Stimulated activated CD8-positive, alpha-beta memory T cell treated with anti-CD3 and anti-CD28 coated beads, Interleukin-2, amount 100 ng/mL, for 48 hours (primary cell): ENCODE data around the gene ZNF334.

Source experiments
- DNase-seq, 2 donors: peaks; one replicate each; pipeline ENCODE4 v3.0.0-alpha.2; 2020; ENCODE audit warnings: low read depth in 2 of 2

Gene ZNF334

DNA sequence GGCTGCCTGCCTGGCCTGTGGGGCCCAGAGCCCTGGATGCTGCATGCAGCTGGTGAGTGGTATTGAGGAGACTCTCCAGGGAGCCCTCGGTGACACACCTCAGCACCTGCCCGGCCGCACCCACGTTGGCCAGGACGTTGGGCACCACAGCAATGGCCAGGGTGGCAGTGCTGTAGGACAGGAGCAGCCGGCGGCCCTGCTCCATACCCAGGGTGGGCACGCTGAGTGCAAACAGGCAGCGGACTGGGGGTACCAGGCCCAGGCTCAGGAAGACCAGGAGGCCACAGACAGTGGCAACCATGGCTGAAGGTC lies 32.4 kb upstream of the ZNF334 start:
- no peak for DNase-seq

DNA sequence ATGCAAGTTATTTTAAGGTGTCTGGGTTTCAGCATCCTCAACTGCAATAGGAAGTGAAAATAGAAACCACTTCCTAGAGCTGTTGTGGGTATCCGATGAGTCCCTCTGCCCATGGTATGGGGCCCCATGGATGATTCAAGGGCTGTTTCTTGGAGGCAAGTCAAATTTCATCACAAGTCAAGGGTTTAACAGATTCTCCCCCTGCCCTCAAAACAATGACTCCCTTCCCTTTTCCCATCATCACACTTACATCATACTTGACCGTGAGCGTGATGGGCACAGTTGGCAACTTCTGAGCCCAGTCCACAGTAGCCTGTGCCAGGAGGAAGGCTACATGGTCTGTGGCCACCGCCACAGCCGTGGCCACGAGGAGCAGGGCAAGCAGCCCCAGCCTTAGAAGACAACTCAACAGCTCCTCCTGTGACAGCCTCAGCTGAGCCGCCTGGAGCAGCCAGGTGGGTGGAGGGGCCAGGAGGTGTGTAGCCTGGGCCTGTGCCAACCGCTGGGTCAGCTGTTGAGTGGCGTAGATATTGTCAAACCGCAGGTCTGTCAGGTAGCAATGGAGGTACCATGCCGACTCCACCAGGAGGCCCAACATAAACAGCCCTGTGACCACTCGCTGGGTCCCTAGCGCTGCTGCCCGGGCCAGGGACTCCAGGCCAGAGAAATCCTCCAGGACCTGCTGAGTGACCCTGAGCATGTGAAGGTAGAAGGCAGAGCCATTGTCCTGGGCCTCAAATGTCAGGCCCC lies 31.9 kb upstream of the ZNF334 start:
- peak in 1 of 2 donors; percentile 23 for DNase-seq

DNA sequence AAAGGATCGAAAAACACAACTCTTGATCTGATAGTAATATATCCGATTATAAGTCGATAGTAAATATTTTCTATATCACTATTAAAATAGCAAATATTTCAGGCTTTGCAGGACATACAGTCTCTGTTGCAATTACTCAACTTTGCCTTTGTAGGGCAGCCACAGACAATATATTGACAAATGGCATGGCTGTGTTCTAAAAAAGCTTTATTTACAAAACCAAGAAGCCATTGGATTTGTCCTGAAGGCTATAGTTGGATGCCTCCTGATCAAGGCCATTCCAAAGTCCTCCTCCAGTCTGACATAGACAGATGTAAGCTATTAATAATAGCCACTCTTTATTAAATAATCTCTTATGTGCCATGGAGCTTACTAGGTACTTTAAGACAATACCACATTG lies 31.2 kb upstream of the ZNF334 start:
- no peak for DNase-seq

DNA sequence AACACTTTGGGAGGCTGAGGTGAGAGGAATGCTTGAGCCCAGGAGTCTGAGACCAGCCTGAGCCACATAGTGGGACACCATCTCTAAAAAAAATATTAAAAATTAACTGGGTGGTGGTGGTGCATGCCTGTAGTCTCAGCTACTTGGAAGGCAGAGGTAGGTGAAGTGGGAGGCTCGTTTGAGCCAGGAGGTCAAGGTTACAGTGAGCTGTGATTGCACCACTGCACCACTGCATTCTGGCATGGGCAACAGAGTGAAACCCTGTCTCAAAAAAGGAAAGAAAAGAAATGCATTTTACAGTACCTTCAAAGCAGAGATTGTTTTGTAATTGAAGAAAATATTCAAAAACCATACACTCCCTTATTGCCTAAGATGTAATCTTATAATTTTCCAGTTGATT lies 30.6 kb upstream of the ZNF334 start:
- no peak for DNase-seq

DNA sequence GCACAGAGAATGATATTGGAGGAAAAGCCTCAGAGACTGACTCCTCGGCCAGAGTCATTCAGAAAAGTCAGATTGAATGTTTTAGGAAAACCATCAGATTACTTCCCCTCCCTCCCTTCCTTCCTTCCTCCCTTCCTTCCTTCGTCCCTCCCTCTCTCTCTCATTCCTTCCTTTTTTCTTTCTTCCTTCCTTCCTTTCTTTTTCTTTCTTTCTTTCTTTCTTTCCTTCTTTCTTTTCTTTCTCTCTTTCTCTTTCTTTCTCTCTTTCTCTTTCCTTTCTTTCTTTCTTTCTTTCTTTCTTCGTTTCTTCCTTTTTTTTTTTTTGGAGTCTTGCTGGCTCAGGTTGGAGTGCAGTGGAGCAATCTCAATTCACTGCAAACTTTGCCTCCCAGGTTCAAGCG lies 29.7 kb upstream of the ZNF334 start:
- no peak for DNase-seq

DNA sequence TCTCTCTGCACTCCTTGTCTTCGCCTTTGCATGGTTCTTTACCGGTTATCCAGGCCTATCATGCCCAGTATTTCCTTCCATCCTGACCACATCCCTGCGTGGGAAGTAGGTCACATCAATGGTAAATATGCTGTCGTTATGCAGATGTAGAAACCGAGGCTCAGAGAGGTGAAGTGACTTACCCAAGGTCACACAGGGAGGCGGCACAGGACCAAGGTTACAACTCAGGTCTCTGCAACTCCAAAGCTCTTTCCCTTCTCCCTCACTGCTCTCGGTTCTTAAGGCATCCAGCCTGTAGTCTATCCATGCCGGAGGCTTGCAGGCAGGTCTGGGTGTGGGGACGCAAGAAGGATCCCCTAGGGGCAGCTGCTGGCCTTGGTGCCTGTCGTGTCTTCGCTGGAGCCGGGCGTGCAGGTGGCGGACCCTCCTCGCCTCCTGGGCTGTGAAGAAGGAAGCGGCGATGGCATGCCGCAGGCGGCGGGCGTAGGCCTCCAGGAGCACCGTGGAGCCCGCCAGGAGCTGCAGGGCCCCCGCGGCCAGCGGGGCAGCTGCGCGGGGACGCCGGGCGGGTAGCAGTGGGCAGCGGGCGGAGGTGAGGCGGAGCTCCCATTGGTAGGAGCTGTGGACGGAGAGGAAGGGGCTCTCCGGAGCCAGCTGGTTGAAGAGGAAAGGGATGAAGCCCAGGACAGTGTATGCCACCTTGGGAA lies 28.0 kb upstream of the ZNF334 start:
- DNase-seq: no peak

DNA sequence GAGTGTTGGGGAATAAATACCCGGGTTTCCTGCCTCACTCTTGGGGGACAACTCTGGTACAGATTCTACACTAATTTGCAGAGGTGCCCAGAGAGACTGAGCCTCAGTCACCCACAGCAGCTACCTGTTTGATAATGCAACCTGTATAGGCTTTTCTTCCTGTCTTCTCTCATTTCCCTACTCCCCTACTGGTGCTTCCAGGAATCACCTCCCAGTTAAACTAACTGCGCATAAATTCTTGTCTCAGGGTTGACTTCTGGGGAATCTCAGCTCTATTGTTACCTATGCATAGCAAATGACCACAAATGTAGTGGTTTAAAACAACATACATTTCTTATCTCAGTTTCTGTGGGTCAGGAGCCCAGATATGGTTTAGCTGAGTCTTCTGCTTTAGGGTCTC lies 25.8 kb upstream of the ZNF334 start:
- DNase-seq: no peak

DNA sequence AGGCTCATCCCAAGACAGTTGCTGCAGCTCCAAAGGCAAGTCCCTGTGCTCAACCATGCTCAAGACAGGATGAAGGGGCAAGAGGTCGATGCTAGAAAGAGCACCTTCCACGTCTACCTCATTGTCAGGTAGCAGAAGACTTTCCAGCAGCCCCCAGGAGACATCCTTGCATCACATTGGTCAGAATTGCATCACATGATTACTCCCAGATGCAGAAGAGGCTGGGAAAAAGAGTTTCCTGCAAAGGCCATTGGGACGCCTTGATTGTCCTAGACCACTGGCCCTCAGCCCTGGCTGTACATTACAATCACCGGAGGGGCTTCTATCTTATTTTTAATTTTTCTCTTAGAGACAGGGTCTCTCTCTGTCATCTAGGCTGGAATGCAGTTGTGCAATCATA lies 17.3 kb upstream of the ZNF334 start:
- DNase-seq: no peak

DNA sequence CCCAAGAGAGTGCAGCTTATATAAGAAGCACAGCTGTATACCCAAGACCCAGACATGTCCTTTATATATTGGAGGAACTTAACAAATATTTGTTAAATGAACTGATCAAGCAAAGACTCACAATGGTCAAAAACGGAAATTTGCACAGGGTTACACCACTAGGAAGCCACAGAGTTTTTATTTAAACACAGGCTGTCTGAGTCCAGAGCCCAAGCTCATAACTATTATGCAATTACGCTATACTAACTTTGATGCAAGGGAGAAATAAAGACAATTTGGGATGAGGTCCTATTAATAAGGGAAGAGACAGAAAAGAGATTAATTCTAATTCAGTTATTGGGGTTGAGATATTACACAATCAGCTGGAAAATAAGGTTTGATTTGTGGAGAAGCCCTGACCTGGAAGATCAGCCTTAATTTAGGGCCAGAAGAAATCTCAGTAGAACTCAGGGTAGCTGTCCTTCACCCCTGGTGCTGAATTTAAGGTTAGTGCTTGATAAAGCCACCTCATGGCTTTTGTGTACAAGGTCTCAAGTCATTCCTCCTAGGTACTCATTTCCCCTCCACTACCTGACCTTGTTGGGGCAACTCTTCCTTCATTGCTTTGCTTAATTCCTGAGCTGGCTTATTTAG lies 10.5 kb upstream of the ZNF334 start:
- DNase-seq: no peak

DNA sequence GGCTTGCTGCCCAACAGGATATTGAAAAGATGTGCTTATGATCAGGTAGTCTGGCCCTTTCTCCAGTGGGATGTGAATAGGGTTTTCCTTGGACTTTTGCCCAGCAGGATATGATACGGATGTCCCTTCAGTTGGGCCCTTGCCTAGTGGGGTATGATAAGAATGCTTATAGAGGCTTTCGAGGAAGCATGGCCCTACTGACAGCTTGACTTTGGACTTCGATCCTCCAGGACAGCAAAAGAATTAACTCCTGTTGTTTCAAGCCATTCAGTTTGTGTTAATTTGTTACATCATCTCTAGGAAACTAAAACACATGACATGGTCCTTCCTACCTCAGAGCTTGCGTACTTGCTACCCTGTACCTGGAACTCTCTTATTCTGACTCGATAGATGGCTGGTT lies 9.7 kb upstream of the ZNF334 start:
- DNase-seq: no peak

DNA sequence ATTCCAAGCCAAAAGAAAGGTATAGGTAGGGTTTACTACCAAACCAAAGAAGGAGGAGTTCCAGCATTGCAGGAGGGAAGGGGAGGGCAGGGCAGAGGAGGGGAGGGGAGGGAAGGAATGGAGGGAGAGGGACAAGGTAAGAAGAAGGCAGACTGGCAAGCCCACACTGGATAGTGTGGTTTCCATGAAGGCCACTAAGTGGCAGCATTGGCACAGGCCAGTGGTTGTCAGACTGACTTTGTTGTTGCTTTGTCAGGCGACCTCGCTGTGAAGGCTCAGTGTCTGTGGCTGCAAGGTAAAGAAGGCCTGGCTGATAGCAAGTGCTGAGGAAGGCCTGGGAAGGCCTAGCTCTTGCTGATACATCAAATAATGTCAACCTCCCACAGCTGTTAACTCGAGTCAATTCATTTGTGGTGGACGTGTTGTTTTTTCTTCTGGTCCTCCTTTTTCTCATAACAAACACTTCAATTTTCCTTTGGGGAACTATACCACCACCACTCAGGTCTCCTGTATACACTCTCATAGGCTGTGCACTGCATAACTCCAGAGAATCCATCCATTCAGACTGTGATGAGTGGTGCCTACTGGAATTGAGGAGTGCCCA lies 7.7 kb upstream of the ZNF334 start:
- peak; percentile 8 to 17 for DNase-seq

DNA sequence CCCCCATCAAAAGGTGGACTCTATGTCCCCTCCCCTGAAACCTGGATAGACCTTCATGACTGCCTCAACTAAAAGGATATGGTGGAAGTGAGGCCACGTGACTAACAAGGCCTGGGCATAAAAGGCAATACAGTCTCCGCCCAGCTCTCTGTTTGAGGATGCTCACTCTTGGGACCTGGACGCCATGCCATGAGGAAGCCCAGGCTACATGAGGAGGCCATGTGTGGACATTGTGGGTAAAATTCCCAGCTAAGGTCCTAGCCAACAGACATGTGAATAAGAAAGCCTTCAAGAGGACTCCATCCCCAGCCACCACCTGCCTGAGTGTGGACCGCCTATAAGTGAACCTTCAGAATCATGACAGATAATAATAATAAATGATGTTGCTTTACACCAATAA lies 7.2 kb upstream of the ZNF334 start:
- DNase-seq: no peak

DNA sequence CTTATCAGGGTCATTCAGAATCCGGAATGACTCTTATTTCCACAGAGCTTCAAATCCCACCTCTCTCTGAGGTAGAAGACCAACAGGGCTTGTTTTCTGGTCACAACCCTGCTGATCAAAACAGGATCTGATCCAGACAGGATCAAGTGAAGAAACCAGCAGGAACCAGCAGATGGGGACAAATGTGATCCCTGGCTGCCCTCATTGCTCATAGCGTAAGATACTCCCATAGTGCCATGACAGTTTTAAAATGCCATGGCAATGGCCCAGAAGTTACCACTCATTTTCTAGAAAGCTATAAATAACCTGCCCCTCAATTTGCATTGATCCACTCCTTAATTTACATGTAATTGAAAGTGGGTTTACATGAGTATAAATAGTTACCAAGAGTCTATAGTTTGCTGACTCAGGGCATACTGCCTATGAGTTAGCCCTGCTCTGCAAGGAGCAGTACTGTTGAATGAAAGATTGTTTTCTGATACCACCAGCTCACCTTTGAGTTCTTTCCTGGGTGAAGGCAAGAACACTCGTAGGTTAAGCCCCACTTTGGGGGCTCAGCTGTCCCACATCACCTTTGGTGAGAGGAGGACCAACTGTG lies 6.2 kb upstream of the ZNF334 start:
- DNase-seq: no peak

DNA sequence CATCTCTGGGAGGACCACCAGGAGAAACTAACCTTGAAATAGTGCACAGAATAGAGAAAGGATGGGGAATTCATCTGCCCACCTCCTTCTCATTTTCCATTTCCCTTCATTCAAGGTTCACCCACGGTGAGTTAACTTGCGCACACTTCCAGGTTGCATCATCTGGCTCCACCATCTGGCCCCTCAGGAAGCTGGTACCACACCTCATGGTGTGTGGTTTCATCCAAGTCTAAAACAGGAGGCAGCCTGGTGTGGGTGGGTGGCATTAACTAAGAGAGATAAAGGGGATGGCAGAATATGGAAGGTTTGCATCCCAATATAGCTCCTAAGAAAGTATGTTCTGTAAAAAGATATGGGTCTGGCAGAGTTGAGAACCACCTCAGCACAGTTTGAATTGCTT lies 3.8 kb downstream of the ZNF334 start:
- no peak for DNase-seq

DNA sequence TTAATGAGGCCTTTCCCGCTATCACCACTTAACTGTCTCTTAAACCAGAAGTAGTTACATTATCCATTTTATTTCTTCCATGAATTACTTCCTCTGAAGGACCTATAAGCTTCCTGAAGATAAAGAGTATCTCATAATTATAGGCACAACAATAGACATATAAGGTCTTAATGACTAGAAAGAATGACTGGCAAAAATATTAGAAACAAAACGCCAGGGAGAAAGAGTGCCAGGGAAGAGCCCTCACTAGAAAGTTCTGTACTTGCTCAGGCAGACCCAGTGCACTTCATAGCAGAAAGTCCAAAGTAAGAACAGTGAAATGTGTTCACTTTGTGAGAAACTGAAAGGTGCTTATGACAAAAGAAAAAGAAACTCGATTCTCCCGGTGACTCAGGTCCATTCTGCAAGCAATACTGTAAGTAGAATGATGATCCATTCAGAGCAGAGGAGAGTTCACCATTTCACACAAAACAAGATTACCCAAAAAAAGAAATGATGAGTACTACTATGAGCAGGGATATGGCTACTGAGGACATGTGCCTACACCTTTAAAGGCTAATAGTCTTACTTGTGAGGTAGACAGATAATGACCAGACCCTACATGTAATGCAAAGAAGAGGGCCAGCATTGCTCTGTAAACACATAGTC lies 5.5 kb downstream of the ZNF334 start:
- DNase-seq: no peak

DNA sequence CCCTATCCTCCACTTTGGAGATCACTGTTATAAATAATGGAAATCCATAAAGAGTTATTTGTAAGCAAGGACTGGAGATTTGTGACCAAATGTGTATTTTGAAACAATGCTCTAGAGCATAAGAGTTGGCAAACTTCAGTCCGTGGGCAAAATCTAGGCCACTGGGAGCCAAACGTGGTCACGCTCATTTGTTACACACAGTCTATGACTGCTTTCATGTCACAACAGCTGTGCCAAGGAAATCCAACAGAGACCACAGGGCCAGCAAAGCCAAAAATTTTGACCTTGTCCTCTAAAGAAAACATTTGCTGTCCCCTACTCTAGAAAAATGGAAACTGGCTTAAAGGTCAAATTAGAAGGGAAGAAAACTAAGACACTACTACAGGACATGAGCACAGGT lies 7.9 kb downstream of the ZNF334 start:
- DNase-seq: no peak

DNA sequence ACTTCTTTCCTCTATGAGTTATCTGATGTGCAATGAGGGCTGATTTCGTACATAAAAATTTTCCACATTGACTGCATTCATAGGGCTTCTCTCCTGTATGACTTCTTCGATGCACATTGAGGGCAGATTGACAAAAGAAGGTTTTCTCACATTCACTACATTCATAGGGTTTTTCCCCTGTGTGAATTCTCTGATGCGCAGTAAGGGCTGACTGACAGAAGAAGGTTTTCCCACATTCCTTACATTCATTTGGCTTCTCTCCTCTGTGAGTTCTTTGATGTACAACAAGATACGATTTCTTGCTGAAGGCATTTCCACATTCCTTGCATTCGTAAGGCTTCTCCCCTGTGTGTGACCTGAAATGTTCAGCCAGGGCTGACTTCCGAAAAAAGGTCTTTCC lies 11.4 kb downstream of the ZNF334 start:
- no peak for DNase-seq

DNA sequence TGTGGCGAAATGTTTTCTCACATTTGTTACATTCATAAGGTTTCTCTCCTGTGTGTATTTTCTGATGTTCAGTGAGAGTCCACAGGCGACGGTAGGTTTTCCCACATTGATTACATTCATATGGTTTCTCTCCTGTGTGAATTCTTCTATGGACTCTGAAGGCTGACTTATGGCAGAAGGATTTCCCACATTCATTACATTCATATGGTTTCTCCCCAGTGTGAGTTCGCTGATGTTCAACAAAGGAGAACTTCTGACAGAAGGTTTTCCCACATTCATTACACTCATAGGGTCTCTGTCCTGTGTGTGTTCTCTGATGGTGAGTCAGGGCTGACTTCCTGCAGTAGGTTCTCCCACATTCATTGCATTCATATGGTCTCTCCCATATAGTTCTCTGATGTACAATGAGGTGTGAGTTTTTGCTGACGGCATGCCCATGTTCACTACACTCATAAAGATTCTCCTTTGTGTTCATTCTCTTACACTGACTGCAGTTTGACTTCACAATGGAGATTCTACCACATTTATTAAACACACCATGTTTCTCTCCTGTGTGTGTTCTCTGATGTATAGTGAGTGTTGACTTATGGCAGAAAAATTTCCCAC lies 11.9 kb downstream of the ZNF334 start:
- DNase-seq: no peak

DNA sequence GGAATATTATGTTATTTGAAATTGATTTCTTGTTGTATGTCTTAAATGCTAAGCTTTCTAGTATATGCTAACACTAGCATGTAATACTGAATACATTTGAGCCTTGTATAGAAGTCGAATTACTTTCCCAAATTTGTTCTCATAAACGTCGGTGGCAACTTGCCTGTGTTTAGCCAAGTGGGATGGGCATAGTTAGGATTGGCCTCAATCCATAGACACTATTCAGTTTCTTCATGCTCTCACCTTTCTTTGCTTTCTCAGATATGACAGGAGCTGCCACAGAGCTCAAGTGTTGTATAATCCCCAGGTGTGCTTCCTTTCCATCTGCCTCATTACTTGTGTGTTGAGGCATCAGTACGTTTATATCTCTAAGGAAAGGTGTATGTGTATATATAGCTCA lies 19.3 kb downstream of the ZNF334 start:
- DNase-seq: no peak

DNA sequence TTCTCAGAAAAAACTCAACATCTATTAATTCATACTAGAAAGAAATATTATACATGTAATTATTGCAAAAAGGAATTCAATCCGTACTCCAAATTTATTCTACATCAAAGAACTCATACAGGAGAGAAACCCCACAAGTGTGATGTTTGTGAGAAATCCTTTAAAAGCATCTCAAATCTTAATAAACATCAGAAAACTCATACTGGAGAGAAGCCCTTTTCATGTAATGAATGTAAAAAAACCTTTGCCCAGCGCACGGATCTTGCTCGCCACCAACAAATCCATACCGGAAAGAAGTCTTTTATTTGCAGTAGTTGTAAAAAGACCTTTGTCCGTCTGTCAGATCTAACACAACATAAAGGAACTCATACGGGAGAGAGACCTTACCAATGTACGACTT lies 22.0 kb downstream of the ZNF334 start:
- DNase-seq: no peak

DNA sequence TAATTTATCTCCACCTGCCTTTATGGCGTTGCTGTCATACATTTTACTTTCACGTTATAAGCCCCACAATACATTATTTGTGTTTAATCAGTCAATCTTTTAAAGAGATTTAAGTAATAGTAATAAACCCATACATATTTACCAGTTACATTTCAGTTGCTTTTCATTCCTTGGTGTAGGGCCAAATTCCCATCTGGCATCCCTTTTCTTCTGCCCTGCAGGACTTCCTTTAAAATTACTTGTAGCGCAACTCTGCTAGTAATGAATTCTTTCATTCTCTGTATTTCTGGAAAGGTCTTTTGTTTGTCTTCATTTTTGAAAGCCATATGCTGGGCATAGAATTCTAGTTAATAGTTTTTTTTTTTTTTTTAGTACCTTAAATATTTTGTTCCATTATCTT lies 24.9 kb downstream of the ZNF334 start:
- no peak for DNase-seq

DNA sequence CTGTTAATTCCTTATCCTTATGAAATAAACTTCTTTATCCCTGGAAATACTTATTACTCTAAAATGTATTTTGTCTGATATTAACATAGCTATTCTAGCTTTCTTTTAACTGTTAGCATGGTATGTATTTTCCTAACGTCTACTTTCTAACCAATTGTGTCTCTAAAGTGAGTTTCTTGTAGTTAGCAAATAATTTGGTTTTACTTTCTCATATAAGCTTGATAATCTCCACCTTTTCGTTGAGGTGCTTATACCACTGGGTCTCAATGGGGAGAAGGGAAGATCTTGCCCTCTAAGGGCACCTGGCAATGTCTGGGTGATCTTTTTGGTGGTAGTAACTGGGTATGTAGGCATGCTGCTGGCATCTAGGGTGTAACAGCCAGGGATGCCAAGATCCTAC lies 25.7 kb downstream of the ZNF334 start:
- DNase-seq: no peak
